OCI-LY7 (cell line): ENCODE results near the gene GANAB. TPM values are rescaled to one million over a fixed set of nuclear protein-coding genes. Genes with fewer than 3 reads are reported as not detected.

ENCODE experiments used
- BruUV-seq: library from RNA; stranded (reverse); fragments of 400-500 nt; replicated peaks from 2 replicates; lab custom pipeline; 2021; lab: Mats Ljungman, UMichigan
- CTCF ChIA-PET: fragments of 300-600 bp; sonication (Branson Sonifier 250); formaldehyde crosslinking; loops from one replicate; lab custom pipeline; 2022; ENCODE audit warnings: antibody characterized with exemption; ENCODE audit not compliant: unreplicated experiment; lab: Charles Lee
- POLR2A ChIA-PET: fragments of 300-600 bp; sonication (Branson Sonifier 250); formaldehyde crosslinking; loops from one replicate; lab custom pipeline; 2022; ENCODE audit warnings: antibody characterized with exemption; lab: Charles Lee
- DNase-seq: peaks from one replicate; pipeline ENCODE4 v3.0.0-alpha.2; 2015; ENCODE audit warnings: low spot score
- H2AFZ ChIP-seq: fragments of 200-600 bp; sonication (generic), shearing (Covaris generic); 2 replicates; pipeline ENCODE4 v1.6.1; 2014; ENCODE audit warnings: mild to moderate bottlenecking, antibody characterized with exemption, low read length, moderate library complexity
- H3K27ac ChIP-seq: fragments of 200-600 bp; sonication (generic); 2 replicates; pipeline ENCODE4 v1.5.1; 2014; ENCODE audit warnings: mixed run types, low read depth, mild to moderate bottlenecking, moderate library complexity, low read length, inconsistent platforms; ENCODE audit not compliant: poor library complexity, severe bottlenecking
- H3K36me3 ChIP-seq: fragments of 200-600 bp; sonication (generic); 2 replicates; pipeline ENCODE4 v1.6.1; 2014; ENCODE audit warnings: mild to moderate bottlenecking, antibody characterized with exemption, low read length, moderate library complexity, mixed read lengths; ENCODE audit not compliant: insufficient read depth
- H3K4me1 ChIP-seq: fragments of 200-600 bp; sonication (generic); 2 replicates; pipeline ENCODE4 v1.5.1; 2014; ENCODE audit warnings: mild to moderate bottlenecking, low read length; ENCODE audit not compliant: insufficient read depth, poor library complexity, severe bottlenecking
- H3K4me2 ChIP-seq: fragments of 200-600 bp; sonication (generic); 2 replicates; pipeline ENCODE4 v1.6.1; 2014; ENCODE audit warnings: mild to moderate bottlenecking, low read length
- H3K4me3 ChIP-seq: fragments of 200-600 bp; sonication (generic); 2 replicates; pipeline ENCODE4 v1.5.1; 2014; ENCODE audit warnings: mild to moderate bottlenecking, low read depth, low read length; ENCODE audit not compliant: poor library complexity, severe bottlenecking
- H3K79me2 ChIP-seq: fragments of 200-600 bp; sonication (generic); 2 replicates; pipeline ENCODE4 v1.6.1; 2016; ENCODE audit warnings: low read depth, mild to moderate bottlenecking, low read length, moderate library complexity, mixed read lengths; ENCODE audit not compliant: insufficient read depth
- H3K9me2 ChIP-seq: fragments of 200-600 bp; sonication (generic); 2 replicates; pipeline ENCODE4 v1.6.1; 2016; ENCODE audit warnings: mild to moderate bottlenecking, low read length, mixed read lengths; ENCODE audit not compliant: insufficient read depth
- H3K9me3 ChIP-seq: fragments of 200-600 bp; sonication (generic); 2 replicates; pipeline ENCODE4 v1.6.1; 2014; ENCODE audit warnings: mild to moderate bottlenecking, mixed run types, low read length, mixed read lengths
- H4K20me1 ChIP-seq: fragments of 200-600 bp; sonication (generic); 2 replicates; pipeline ENCODE4 v1.6.1; 2014; ENCODE audit warnings: mild to moderate bottlenecking, antibody characterized with exemption, low read length, moderate library complexity, mixed read lengths; ENCODE audit not compliant: insufficient read depth
- EZH2phosphoT487 ChIP-seq: fragments of 200-600 bp; sonication (generic); IDR thresholded peaks from 2 replicates; pipeline ENCODE4 v1.6.1; 2018; ENCODE audit warnings: low read depth, borderline replicate concordance, mild to moderate bottlenecking, mixed run types, antibody characterized with exemption, low read length, moderate library complexity, mixed read lengths
- intact Hi-C: fragments of 100-400 bp; cut with micrococcal nuclease; formaldehyde crosslinking; loops from one replicate; pipeline ENCODE4 v1.10.0; 2022; ENCODE audit not compliant: unreplicated experiment
- total RNA-seq, 2 experiments: library from RNA; depleted of rRNA in 1 of 2; stranded (reverse); fragments of >200 nt in 1 of 2; shearing (Covaris generic) in 1 of 2; gene quantifications; 2 replicates each; pipeline ENCODE4 v1.2.3, GENCODE V29; 2014 to 2022
- TF ChIP-seq, protein P1 (sequence below): fragments of 200-600 bp; sonication (generic); conservative IDR thresholded peaks from 2 replicates; pipeline ENCODE4 v1.5.1; 2014; ENCODE audit warnings: mild to moderate bottlenecking, antibody characterized with exemption, low read length, moderate library complexity, mixed read lengths

GANAB gene
- total RNA-seq, 2 experiments from 2014 or later: 108 to 217 TPM

DNA sequence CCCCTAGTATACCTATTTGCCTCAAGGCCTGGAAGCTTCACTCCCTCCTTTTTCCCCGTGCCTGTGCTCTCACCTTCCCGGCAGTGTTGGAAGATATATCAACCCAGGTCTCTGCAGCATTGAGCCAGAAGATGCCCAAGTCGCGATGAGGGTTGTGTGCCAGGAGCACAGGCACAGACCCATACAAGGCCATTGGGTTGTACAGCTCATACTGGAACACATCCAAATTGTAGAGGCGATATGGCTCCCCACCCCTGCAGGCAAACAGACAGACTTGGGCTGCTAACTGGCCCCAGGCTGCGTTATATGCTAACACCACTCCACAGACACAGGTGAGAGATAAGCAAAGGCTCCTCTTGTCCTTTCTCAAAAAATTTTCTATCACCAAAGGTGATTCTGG is 13.9 kb downstream of the GANAB start:
- Histone ChIP-seq H3K4me1 (no peaks in the 10 kb centered on the region), H3K36me3 (peaks cover 98% of the 10 kb centered on the region), H3K9me2 (no peaks in the 10 kb centered on the region), H2AFZ (no peak overlapping the region), H3K9me3 (no peaks in the 10 kb centered on the region), H4K20me1 (no peaks in the 10 kb centered on the region), H3K4me2 (no peak overlapping the region), H3K4me3 (no peak overlapping the region), H3K79me2 (0 out of 2 replicates have a peak, but pooled peaks cover 8% of the 10 kb centered on the region), H3K27ac (no peak overlapping the region)
- no peak for DNase-seq
- no peak for TF ChIP-seq EZH2phosphoT487
- TF ChIP-seq, protein P1, sequence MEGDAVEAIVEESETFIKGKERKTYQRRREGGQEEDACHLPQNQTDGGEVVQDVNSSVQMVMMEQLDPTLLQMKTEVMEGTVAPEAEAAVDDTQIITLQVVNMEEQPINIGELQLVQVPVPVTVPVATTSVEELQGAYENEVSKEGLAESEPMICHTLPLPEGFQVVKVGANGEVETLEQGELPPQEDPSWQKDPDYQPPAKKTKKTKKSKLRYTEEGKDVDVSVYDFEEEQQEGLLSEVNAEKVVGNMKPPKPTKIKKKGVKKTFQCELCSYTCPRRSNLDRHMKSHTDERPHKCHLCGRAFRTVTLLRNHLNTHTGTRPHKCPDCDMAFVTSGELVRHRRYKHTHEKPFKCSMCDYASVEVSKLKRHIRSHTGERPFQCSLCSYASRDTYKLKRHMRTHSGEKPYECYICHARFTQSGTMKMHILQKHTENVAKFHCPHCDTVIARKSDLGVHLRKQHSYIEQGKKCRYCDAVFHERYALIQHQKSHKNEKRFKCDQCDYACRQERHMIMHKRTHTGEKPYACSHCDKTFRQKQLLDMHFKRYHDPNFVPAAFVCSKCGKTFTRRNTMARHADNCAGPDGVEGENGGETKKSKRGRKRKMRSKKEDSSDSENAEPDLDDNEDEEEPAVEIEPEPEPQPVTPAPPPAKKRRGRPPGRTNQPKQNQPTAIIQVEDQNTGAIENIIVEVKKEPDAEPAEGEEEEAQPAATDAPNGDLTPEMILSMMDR: no peak
- ChIA-PET POLR2A (no interaction called here), CTCF (no interaction called here)
- no TSS peak for BruUV-seq
- intact Hi-C loops: no loop called here

GRCh38 chr11:62627713-62628112 is 18.7 kb downstream of the GANAB start:
- Histone ChIP-seq H3K9me3 (no peaks in the 10 kb centered on the region), H3K4me3 (no peak overlapping the region), H3K79me2 (no peaks in the 10 kb centered on the region), H2AFZ (no peak overlapping the region), H4K20me1 (no peaks in the 10 kb centered on the region), H3K27ac (no peak overlapping the region), H3K4me1 (no peaks in the 10 kb centered on the region), H3K4me2 (no peak overlapping the region), H3K36me3 (peaks cover 80% of the 10 kb centered on the region), H3K9me2 (no peaks in the 10 kb centered on the region)
- no peak for TF ChIP-seq EZH2phosphoT487
- TF ChIP-seq, protein P1: peak; percentile 23; the same call in 1 of the 2 replicates
- no peak for DNase-seq
- intact Hi-C loops: no loop called here
- CTCF ChIA-PET: no interaction called here
- POLR2A ChIA-PET: interaction anchor here (0.6 to 1.1 kb wide), 2 partner anchors 19 to 122 kb away, joined by 3 to 4 read pairs; partner anchors contain the start of gene GANAB
- BruUV-seq: no TSS peak

GRCh38 chr11:62622476-62623089 is 23.8 kb downstream of the GANAB start:
- peaks cover 25% of the 10 kb centered on the region for H3K4me1 ChIP-seq
- H2AFZ ChIP-seq: peak overlapping the region; percentile 68; the same call in 1 of the 2 replicates
- no peaks in the 10 kb centered on the region for H3K9me3 ChIP-seq
- H3K4me2 ChIP-seq: peak overlapping the region; percentile 51
- TSS peak; percentile 94 for BruUV-seq
- H3K36me3 ChIP-seq: peaks cover 46% of the 10 kb centered on the region
- H3K79me2 ChIP-seq: peaks cover 24% of the 10 kb centered on the region
- ChIA-PET POLR2A (interaction anchor here (0.5 to 2.7 kb wide), 7 partner anchors 11 to 101 kb away, joined by 3 to 17 read pairs (median 4); partner anchors contain the start of genes C11orf98, CSKMT and TUT1), CTCF (interaction anchor here (0.6 kb wide), 1 partner anchor 30 kb away, joined by 7 read pairs; the partner anchor contains the start of gene INTS5)
- intact Hi-C loops: loop anchor here (2.0 kb wide), 2 partner anchors 30 to 32 kb away; partner anchors contain the start of genes INTS5 and TUT1
- TF ChIP-seq, protein P1: no peak
- H3K27ac ChIP-seq: peak overlapping the region; percentile 83
- no peaks in the 10 kb centered on the region for H3K9me2 ChIP-seq
- H4K20me1 ChIP-seq: no peaks in the 10 kb centered on the region
- no peak for DNase-seq
- H3K4me3 ChIP-seq: peak overlapping the region; percentile 18
